HepG2 (cell line): ENCODE measurements around the gene SLC6A8. TPM values are rescaled to one million over a fixed set of nuclear protein-coding genes. Genes with fewer than 3 reads are reported as not detected.

ENCODE experiments used
- ATAC-seq: fragments of 200-7000 bp; cut with Tn5 transposase; 3 replicates; pipeline ENCODE4 v1.9.1; 2020; ENCODE audit warnings: mild to moderate bottlenecking, moderate library complexity
- BruUV-seq: library from RNA; stranded (reverse); fragments of 400-500 nt; replicated peaks from 2 replicates; lab custom pipeline; 2021; lab: Mats Ljungman, UMichigan
- CTCF ChIA-PET: fragments of 300-600 bp; formaldehyde crosslinking; extraction: SDS; loops from one replicate; lab custom pipeline; 2021; ENCODE audit warnings: low total read pairs, inconsistent platforms, low intra/inter-chr PET ratio; lab: Yijun Ruan, JAX
- POLR2A ChIA-PET: fragments of 350-600 bp; sonication (Branson Sonifier 250); formaldehyde crosslinking; loops from one replicate; lab custom pipeline; 2020; ENCODE audit warnings: antibody characterized with exemption, inconsistent platforms; lab: Yijun Ruan, JAX
- DNase-seq: peaks from one replicate; pipeline ENCODE4 v3.0.0-alpha.2; 2015; ENCODE audit warnings: low spot score
- FAIRE-seq: peaks from 3 replicates; lab custom pipeline; 2011; peaks lifted over from hg19 to GRCh38; lab: Jason Lieb, UNC
- H2AFZ ChIP-seq: one replicate; pipeline ENCODE4 v1.6.1; 2011; ENCODE audit warnings: low read length, inconsistent platforms
- H3K27ac ChIP-seq: fragments of 300-600 bp; 3 replicates; pipeline ENCODE4 v1.8.0; 2011; ENCODE audit warnings: mixed run types, mild to moderate bottlenecking, mixed read lengths, low read length, inconsistent platforms; ENCODE audit not compliant: insufficient read depth; ENCODE audit errors: extremely low read length
- H3K27me3 ChIP-seq, 2 experiments: fragments of 200-600 bp in 1 of 2; 2 replicates in 1 of 2; 3 replicates in 1 of 2; pipeline versions ENCODE4 v1.6.0 to v1.8.0; 2011; ENCODE audit warnings: low read length in 2 of 2, mild to moderate bottlenecking in 2 of 2, moderate library complexity in 2 of 2, inconsistent platforms in 1 of 2; ENCODE audit not compliant: insufficient read depth in 2 of 2, control insufficient read depth in 1 of 2
- H3K36me3 ChIP-seq, 2 experiments: fragments of 200-600 bp in 1 of 2; replicated peaks in 1 of 2; 2 replicates in 1 of 2; 3 replicates in 1 of 2; pipeline versions ENCODE4 v1.5.1 to v1.8.0; 2011; ENCODE audit warnings: low read length in 2 of 2, inconsistent platforms in 1 of 2; ENCODE audit not compliant: insufficient read depth in 2 of 2, control insufficient read depth in 1 of 2
- H3K4me1 ChIP-seq: 2 replicates; pipeline ENCODE4 v1.5.1; 2012; ENCODE audit warnings: low read length, inconsistent platforms; ENCODE audit not compliant: insufficient read depth
- H3K4me2 ChIP-seq: 2 replicates; pipeline ENCODE4 v1.6.0; 2011; ENCODE audit warnings: low read depth, low read length, inconsistent platforms
- H3K4me3 ChIP-seq, 3 experiments: fragments of 200-600 bp in 1 of 3; sonication (generic), shearing (Covaris generic) in 1 of 3; replicated peaks in 1 of 3; 2 replicates each; pipeline ENCODE4 v1.5.1; 2011 to 2016; ENCODE audit warnings: low read length in 3 of 3, inconsistent platforms in 2 of 3, low read depth in 2 of 3, mild to moderate bottlenecking in 2 of 3, control low read depth in 1 of 3, mixed read lengths in 1 of 3; ENCODE audit not compliant: insufficient read depth in 1 of 3
- H3K79me2 ChIP-seq: one replicate; pipeline ENCODE4 v1.6.1; 2011; ENCODE audit warnings: low read length, inconsistent platforms; ENCODE audit not compliant: insufficient read depth
- H3K9ac ChIP-seq: 2 replicates; pipeline ENCODE4 v1.6.0; 2011; ENCODE audit warnings: mild to moderate bottlenecking, low read depth, low read length, inconsistent platforms; ENCODE audit not compliant: insufficient read depth
- H3K9me3 ChIP-seq: 2 replicates; pipeline ENCODE4 v1.5.1; 2012; ENCODE audit warnings: mild to moderate bottlenecking, low read length
- H4K20me1 ChIP-seq: 2 replicates; pipeline ENCODE4 v1.6.0; 2011; ENCODE audit warnings: inconsistent platforms, mild to moderate bottlenecking, low read length, moderate library complexity; ENCODE audit not compliant: insufficient read depth
- AGO2 ChIP-seq: fragments of 200-400 bp; formaldehyde crosslinking; optimal IDR thresholded peaks from 2 replicates; pipeline ENCODE3; 2017; ENCODE audit warnings: mild to moderate bottlenecking, low read depth, low read length, moderate library complexity
- HDAC1 ChIP-seq: sonication (generic); formaldehyde crosslinking; IDR thresholded peaks from 2 replicates; pipeline ENCODE4 v1.5.1; 2020; ENCODE audit warnings: mild to moderate bottlenecking, missing genetic modification reagents
- HNRNPL ChIP-seq: fragments of 200-400 bp; formaldehyde crosslinking; IDR thresholded peaks from 2 replicates; pipeline ENCODE4 v1.6.1; 2017; ENCODE audit warnings: mild to moderate bottlenecking, low read depth, low read length
- PHF5A ChIP-seq: IDR thresholded peaks from one replicate; pipeline ENCODE4 v1.6.1; 2018; ENCODE audit warnings: low read depth, missing genetic modification reagents; ENCODE audit not compliant: unreplicated experiment
- POLR2AphosphoS5 ChIP-seq: IDR thresholded peaks from 2 replicates; pipeline ENCODE4 v1.6.1; 2012; ENCODE audit warnings: low read depth, low read length
- RBFOX2 ChIP-seq: fragments of 200-400 bp; formaldehyde crosslinking; IDR thresholded peaks from 2 replicates; pipeline ENCODE4 v1.6.1; 2017; ENCODE audit warnings: low read depth, mild to moderate bottlenecking, low read length
- ZBTB33 ChIP-seq: sonication (generic); formaldehyde crosslinking; IDR thresholded peaks from 2 replicates; pipeline ENCODE4 v1.4.0; 2020; ENCODE audit warnings: missing genetic modification reagents
- ZKSCAN1 ChIP-seq: fragments of 150-350 bp; IDR thresholded peaks from 2 replicates; pipeline ENCODE4 v1.6.1; 2014; ENCODE audit warnings: low read length
- ZNF687 ChIP-seq: sonication (generic); formaldehyde crosslinking; IDR thresholded peaks from 2 replicates; pipeline ENCODE4 v1.5.1; 2020; ENCODE audit warnings: mild to moderate bottlenecking, missing genetic modification reagents, moderate library complexity
- ZNF850 ChIP-seq: sonication (generic); formaldehyde crosslinking; conservative IDR thresholded peaks from 2 replicates; pipeline ENCODE4 v1.9.0; 2021; ENCODE audit warnings: mild to moderate bottlenecking, missing genetic modification reagents
- WGBS: methylation state at CpG from one replicate; pipeline ENCODE4 v1.1.6; 2017; ENCODE audit warnings: low lambda C conversion rate; 5-methylcytosine and 5-hydroxymethylcytosine counted together
- in situ Hi-C: cut with HindIII; loops from 2 replicates; pipeline ENCODE4 v1.10.0; 2017; ENCODE audit warnings: low pct_unique_long_range_greater_than_20kb; ENCODE audit not compliant: extremely low pct_ligation_motif_present
- intact Hi-C: fragments of 100-400 bp; cut with micrococcal nuclease; formaldehyde crosslinking; loops from one replicate; pipeline ENCODE4 v1.10.0; 2022; ENCODE audit not compliant: unreplicated experiment
- polyA plus RNA-seq, 8 experiments: library from polyadenylated mRNA; depleted of rRNA in 3 of 8; stranded (reverse) in 7 of 8; unstranded in 1 of 8; fragments of >200 nt; fragmentation: Illumina TruSeq in 4 of 8; extraction: Trizol in 4 of 8; gene quantifications; 2 replicates each; pipeline versions ENCODE4 v1.2.1 to v1.2.3, GENCODE V29; 2011 to 2016; ENCODE audit warnings: low read depth in 4 of 8, missing spikeins in 1 of 8, mixed read lengths in 1 of 8; ENCODE audit not compliant: insufficient read depth in 1 of 8
- total RNA-seq, 5 experiments: library from RNA; depleted of rRNA; stranded (reverse); fragments of >200 nt; fragmentation: Illumina TruSeq; extraction: Trizol; gene quantifications; 2 replicates each; pipeline ENCODE4 v1.2.3, GENCODE V29; 2016; ENCODE audit warnings: low read depth in 1 of 5

SLC6A8 gene
- total and polyA plus RNA-seq, 2 of the 13 experiments (the other 11 are each of a cell fraction or from before 2014, with no cell fraction given) = 13.9 to 176 TPM

GRCh38 chrX:153649915-153650782 lies 37.6 kb upstream of the SLC6A8 start (continued):
- TF ChIP-seq ZNF687 (CRISPR knock-in tag) = peak; percentile 9; the same call in 1 of the 2 replicates

- no peak overlapping the region for H2AFZ ChIP-seq
- H3K4me1 ChIP-seq = peaks cover 38% of the 10 kb centered on the region
- POLR2A ChIA-PET = interaction anchor here (3.3 to 15.1 kb wide), 4 partner anchors 9 to 39 kb away, joined by 10 to 596 read pairs (median 83); no protein-coding TSS in a partner anchor
- WGBS = 83% methylated on average over 4 of the region's 13 CpGs
- CTCF ChIA-PET = no interaction called here
- no TSS peak for BruUV-seq
- peaks cover 22% of the 10 kb centered on the region for H3K79me2 ChIP-seq
- peaks cover 0 to 3% of the 10 kb centered on the region in 2 experiments; a peak in 1 of 5 replicates for H3K36me3 ChIP-seq
- ATAC-seq = no peak
- DNase-seq = no peak
- no peak overlapping the region for H3K27ac ChIP-seq
- no peak overlapping the region for H3K4me3 ChIP-seq
- H3K4me2 ChIP-seq = no peak overlapping the region
- in situ Hi-C loops (loop anchor here (25.0 kb wide), 1 partner anchor 689 kb away; no protein-coding TSS in a partner anchor), intact Hi-C loops (no loop called here)
- H3K9ac ChIP-seq = no peak overlapping the region
- H4K20me1 ChIP-seq = peaks cover 14% of the 10 kb centered on the region; the same call in 1 of the 2 replicates
- TF ChIP-seq ZNF850 (CRISPR knock-in tag) (no peak), ZKSCAN1 (no peak), RBFOX2 (peak; percentile 68; the same call in 1 of the 2 replicates), POLR2AphosphoS5 (0 out of 2 replicates have a peak, but pooled peaks have one; percentile 2), AGO2 (peak; percentile 20), PHF5A (CRISPR knock-in tag) (peak; percentile 18), ZBTB33 (CRISPR knock-in tag) (peak; percentile 83; the same call in 1 of the 2 replicates), HDAC1 (0 out of 2 replicates have a peak, but pooled peaks have one; percentile 16), HNRNPL (peak; percentile 12; the same call in 1 of the 2 replicates)
- H3K27me3 ChIP-seq = no peaks in the 10 kb centered on the region; a peak in 1 of 5 replicates
- H3K9me3 ChIP-seq = no peaks in the 10 kb centered on the region
- no peak for FAIRE-seq
Measured at GRCh38 chrX:153650959-153651358, 36.8 kb upstream of the SLC6A8 start.
